Testis (tissue), 3 donors: ENCODE data around the gene CCR8. TPM values are rescaled to one million over a fixed set of nuclear protein-coding genes. Genes with fewer than 3 reads are reported as not detected.

ENCODE experiments used
- DNase-seq: peaks from one replicate; pipeline ENCODE4 v3.0.0-alpha.2; 2019
- H3K27ac ChIP-seq, 2 donors: fragments of 200-600 bp; sonication (generic); one replicate each; pipeline ENCODE4 v1.5.1; 2019
- H3K27me3 ChIP-seq: fragments of 200-600 bp; sonication (generic); one replicate; pipeline ENCODE4 v1.5.1; 2019
- H3K36me3 ChIP-seq: fragments of 200-600 bp; sonication (generic); one replicate; pipeline ENCODE4 v1.5.1; 2017; ENCODE audit warnings: low read depth; ENCODE audit errors: missing control alignments
- H3K4me1 ChIP-seq: fragments of 200-600 bp; sonication (generic); one replicate; pipeline ENCODE4 v1.5.1; 2019
- H3K4me3 ChIP-seq, 2 donors: fragments of 200-600 bp; sonication (generic); one replicate each; pipeline ENCODE4 v1.5.1; 2017 to 2019
- H3K9me3 ChIP-seq: fragments of 200-600 bp; sonication (generic); one replicate; pipeline ENCODE4 v1.5.1; 2017
- CTCF ChIP-seq, 3 experiments: fragments of 450-650 bp in 2 of 3; fragments of 200-600 bp in 1 of 3; sonication (generic) in 1 of 3; IDR thresholded peaks; one replicate each; pipeline ENCODE4 v1.5.1; 2016 to 2019; ENCODE audit warnings: antibody characterized with exemption in 3 of 3, mild to moderate bottlenecking in 2 of 3, moderate library complexity in 1 of 3
- POLR2A ChIP-seq: fragments of 450-650 bp; IDR thresholded peaks from one replicate; pipeline ENCODE4 v1.6.1; 2017; ENCODE audit warnings: antibody characterized with exemption, mild to moderate bottlenecking, moderate library complexity
- WGBS, 2 donors: methylation state at CpG; one replicate each; pipeline ENCODE4 v1.1.5; 2018; 5-methylcytosine and 5-hydroxymethylcytosine counted together
- intact Hi-C: fragments of 100-400 bp; cut with DNase I; formaldehyde crosslinking; loops from one replicate; pipeline ENCODE4 v1.15.1; 2023; ENCODE audit warnings: low total_unique reads
- polyA plus RNA-seq: library from polyadenylated mRNA; stranded (reverse); fragments of 350-450 nt; fragmentation: Illumina TruSeq; extraction: RNeasy Lipid Tissue Mini Kit (QIAGEN cat#74804); gene quantifications from one replicate; pipeline ENCODE4 v1.2.3, GENCODE V29; 2014; ENCODE audit warnings: low read depth, low replicate concordance; ENCODE audit not compliant: insufficient read depth
- total RNA-seq, 2 donors: library from RNA; depleted of rRNA; stranded (reverse); fragments of >200 nt; gene quantifications; one replicate each; pipeline ENCODE4 v1.2.3, GENCODE V29; 2016

The CCR8 gene
- total and polyA plus RNA-seq, 3 donors from 2014 or later = not detected

DNA sequence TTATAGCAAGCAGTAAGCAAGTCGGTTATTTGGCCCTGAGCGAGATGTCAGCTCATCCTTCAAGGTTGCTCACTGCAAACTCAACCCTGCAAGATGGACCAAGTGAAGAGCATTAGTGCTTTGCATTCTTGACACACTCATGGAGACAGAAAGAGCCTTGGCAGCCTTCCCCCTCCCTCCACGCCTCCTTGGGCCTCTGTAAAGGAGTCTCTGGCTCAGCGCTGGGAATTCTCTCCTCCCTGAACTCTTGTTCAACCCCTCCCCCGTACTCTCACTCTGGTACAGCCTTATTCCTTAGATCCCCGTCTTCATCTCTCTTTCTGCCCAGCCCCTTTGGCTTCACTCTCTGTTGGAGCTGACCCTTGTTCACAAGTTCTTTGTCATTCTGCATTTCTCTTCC lies 47.5 kb upstream of the CCR8 start:
- no peaks in the 10 kb centered on the region for H3K9me3 ChIP-seq
- H3K27me3 ChIP-seq = no peaks in the 10 kb centered on the region
- no peak overlapping the region for H3K27ac ChIP-seq
- TF ChIP-seq POLR2A (no peak), CTCF (IDR thresholded peaks at IDR 0.05) (no peak)
- 53 to 56% methylated on average over 5 to 6 of the region's 6 CpGs for WGBS, 2 donors
- H3K4me3 ChIP-seq = no peak overlapping the region
- intact Hi-C loops = no loop called here
- H3K4me1 ChIP-seq = no peaks in the 10 kb centered on the region
- no peak for DNase-seq
- no peaks in the 10 kb centered on the region for H3K36me3 ChIP-seq

GRCh38 chr3:39284457-39284881 lies 45.0 kb upstream of the CCR8 start:
- H3K36me3 ChIP-seq = no peaks in the 10 kb centered on the region
- intact Hi-C loops = no loop called here
- H3K27ac ChIP-seq = no peak overlapping the region
- H3K4me1 ChIP-seq = no peaks in the 10 kb centered on the region
- 62 to 76% methylated on average over 5 of the region's 5 CpGs for WGBS, 2 donors
- H3K9me3 ChIP-seq = no peaks in the 10 kb centered on the region
- no peaks in the 10 kb centered on the region for H3K27me3 ChIP-seq
- DNase-seq = no peak
- H3K4me3 ChIP-seq = no peak overlapping the region
- TF ChIP-seq POLR2A = no peak
- no peak for TF ChIP-seq CTCF (IDR thresholded peaks at IDR 0.05)

DNA sequence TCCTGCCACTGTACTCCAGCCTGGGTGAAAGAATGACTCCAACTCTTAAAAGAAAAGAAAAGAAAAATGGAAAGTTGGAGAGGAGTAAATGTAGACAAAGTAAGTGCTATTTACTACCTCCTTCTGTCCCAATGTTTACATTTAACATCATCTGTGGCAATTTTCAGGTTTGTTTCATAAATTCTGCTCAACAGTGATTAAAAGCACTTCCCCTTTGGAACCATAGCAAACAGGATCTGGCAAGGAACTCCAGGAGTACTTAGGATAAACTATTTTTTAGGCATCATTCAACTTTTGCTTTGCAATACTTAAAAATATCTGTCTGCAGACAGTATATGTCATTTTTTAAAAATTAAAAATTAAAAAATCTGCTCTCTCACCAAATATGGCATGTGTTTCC lies 44.2 kb upstream of the CCR8 start:
- DNase-seq = no peak
- intact Hi-C loops = loop anchor here (5.0 kb wide), 1 partner anchor 158 kb away; no protein-coding TSS in a partner anchor
- TF ChIP-seq CTCF (IDR thresholded peaks at IDR 0.05) = no peak
- TF ChIP-seq POLR2A = no peak
- no peaks in the 10 kb centered on the region for H3K27me3 ChIP-seq
- no peak overlapping the region for H3K4me3 ChIP-seq
- H3K36me3 ChIP-seq = no peaks in the 10 kb centered on the region
- H3K27ac ChIP-seq = no peak overlapping the region
- H3K4me1 ChIP-seq = no peaks in the 10 kb centered on the region
- H3K9me3 ChIP-seq = no peaks in the 10 kb centered on the region

- Histone ChIP-seq H3K27me3 (no peaks in the 10 kb centered on the region), H3K36me3 (no peaks in the 10 kb centered on the region), H3K27ac (no peak overlapping the region), H3K4me1 (no peaks in the 10 kb centered on the region), H3K9me3 (no peaks in the 10 kb centered on the region), H3K4me3 (no peak overlapping the region)
- intact Hi-C loops = loop anchor here (5.0 kb wide), 1 partner anchor 159 kb away; no protein-coding TSS in a partner anchor
- DNase-seq = no peak
- TF ChIP-seq CTCF (IDR thresholded peaks at IDR 0.05) (no peak), POLR2A (no peak)
- 81 to 93% methylated on average over 3 of the region's 3 CpGs for WGBS, 2 donors
Observed at GRCh38 chr3:39286771-39287170, 42.7 kb upstream of the CCR8 start.
